RWPE2 (cell line): ENCODE data around the gene HBD.

Experiments
- ATAC-seq: fragments of 200-7000 bp; cut with Tn5 transposase; 3 replicates; pipeline ENCODE4 v1.9.1; 2021; ENCODE audit warnings: low read depth
- DNase-seq: peaks from one replicate; pipeline ENCODE4 v3.0.0-alpha.2; 2020; ENCODE audit warnings: low spot score
- H3K27ac ChIP-seq: fragments of 450-650 bp; 2 replicates; pipeline ENCODE4 v1.5.1; 2017; ENCODE audit warnings: mild to moderate bottlenecking; ENCODE audit not compliant: poor library complexity, severe bottlenecking
- H3K27me3 ChIP-seq: fragments of 250-450 bp; sonication (Bioruptor Pico); 2 replicates; pipeline ENCODE4 v1.5.1; 2021; ENCODE audit warnings: mild to moderate bottlenecking, moderate library complexity; ENCODE audit not compliant: insufficient read depth, poor library complexity, severe bottlenecking
- H3K36me3 ChIP-seq: fragments of 250-450 bp; sonication (Bioruptor Pico); 2 replicates; pipeline ENCODE4 v1.5.1; 2020; ENCODE audit warnings: low read depth, mild to moderate bottlenecking, moderate library complexity
- H3K4me1 ChIP-seq: fragments of 250-450 bp; sonication (Bioruptor Pico); 2 replicates; pipeline ENCODE4 v1.5.1; 2021; ENCODE audit warnings: mild to moderate bottlenecking, moderate library complexity; ENCODE audit not compliant: insufficient read depth, poor library complexity, severe bottlenecking
- H3K4me3 ChIP-seq: fragments of 250-450 bp; sonication (Bioruptor Pico); 2 replicates; pipeline ENCODE4 v1.5.1; 2021; ENCODE audit warnings: mild to moderate bottlenecking, moderate library complexity; ENCODE audit not compliant: severe bottlenecking
- H3K9me3 ChIP-seq: fragments of 250-450 bp; sonication (Bioruptor Pico); 2 replicates; pipeline ENCODE4 v1.5.1; 2021; ENCODE audit warnings: mild to moderate bottlenecking, moderate library complexity; ENCODE audit not compliant: severe bottlenecking
- CTCF ChIP-seq: fragments of 450-650 bp; IDR thresholded peaks from one replicate; pipeline ENCODE4 v1.5.1; 2017; ENCODE audit warnings: mild to moderate bottlenecking, moderate library complexity; ENCODE audit not compliant: poor library complexity, severe bottlenecking

The HBD gene

GRCh38 chr11:5203366-5203765 lies 30.9 kb downstream of the HBD start:
- Histone ChIP-seq H3K27me3 (no peaks in the 10 kb centered on the region), H3K9me3 (peaks cover 2% of the 10 kb centered on the region), H3K36me3 (no peaks in the 10 kb centered on the region), H3K27ac (no peak overlapping the region), H3K4me1 (no peaks in the 10 kb centered on the region), H3K4me3 (no peak overlapping the region)
- ATAC-seq (no peak), DNase-seq (no peak)
- TF ChIP-seq CTCF, result no peak

- Histone ChIP-seq H3K4me3 (no peak within 1 kb of the TSS), H3K36me3 (no peaks in the 10 kb centered on the region), H3K27ac (no peak within 1 kb of the TSS), H3K9me3 (peaks cover 2% of the 10 kb centered on the region), H3K4me1 (no peaks in the 10 kb centered on the region), H3K27me3 (no peaks in the 10 kb centered on the region)
- ATAC-seq, result no peak
- no peak for TF ChIP-seq CTCF
- no peak for DNase-seq
Observed at GRCh38 chr11:5200582-5200981, 33.7 kb downstream of the HBD start, which contains the start of gene OR51V1. Gene OR51V1 (minus strand): TSS chr11:5200682. CDS start chr11:5200682, 0 bp downstream.

GRCh38 chr11:5198285-5198684 lies 36.0 kb downstream of the HBD start:
- no peak overlapping the region for H3K27ac ChIP-seq
- H3K4me1 ChIP-seq, result no peaks in the 10 kb centered on the region
- no peak for ATAC-seq
- no peak for TF ChIP-seq CTCF
- H3K27me3 ChIP-seq, result no peaks in the 10 kb centered on the region
- no peak for DNase-seq
- no peaks in the 10 kb centered on the region for H3K36me3 ChIP-seq
- H3K9me3 ChIP-seq, result peaks cover 2% of the 10 kb centered on the region
- H3K4me3 ChIP-seq, result no peak overlapping the region

- no peak for TF ChIP-seq CTCF
- no peaks in the 10 kb centered on the region for H3K4me1 ChIP-seq
- H3K36me3 ChIP-seq, result no peaks in the 10 kb centered on the region
- DNase-seq (no peak), ATAC-seq (no peak)
- H3K27me3 ChIP-seq, result no peaks in the 10 kb centered on the region
- H3K27ac ChIP-seq, result no peak overlapping the region
- peaks cover 2% of the 10 kb centered on the region for H3K9me3 ChIP-seq
- H3K4me3 ChIP-seq, result no peak overlapping the region
Observed at GRCh38 chr11:5197536-5197935, 36.7 kb downstream of the HBD start.

- Histone ChIP-seq H3K27ac (no peak overlapping the region), H3K27me3 (no peaks in the 10 kb centered on the region), H3K4me3 (no peak overlapping the region), H3K36me3 (no peaks in the 10 kb centered on the region), H3K9me3 (no peaks in the 10 kb centered on the region), H3K4me1 (no peaks in the 10 kb centered on the region)
- ATAC-seq (no peak), DNase-seq (no peak)
- no peak for TF ChIP-seq CTCF
Observed at GRCh38 chr11:5196731-5197130, 37.6 kb downstream of the HBD start.
